ENCODE results near the gene SERTAD3. TPM values are rescaled to one million over a fixed set of nuclear protein-coding genes. Genes with fewer than 3 reads are reported as not detected.
A peak's percentile ranks its signal among the peaks of the same experiment; 100 is the strongest.
"Not testable (repeated sequence)": the region's sequence is repeated elsewhere in the genome, so short reads cannot be mapped to it uniquely, and the experiment has no call there.

The SERTAD3 gene, protein sequence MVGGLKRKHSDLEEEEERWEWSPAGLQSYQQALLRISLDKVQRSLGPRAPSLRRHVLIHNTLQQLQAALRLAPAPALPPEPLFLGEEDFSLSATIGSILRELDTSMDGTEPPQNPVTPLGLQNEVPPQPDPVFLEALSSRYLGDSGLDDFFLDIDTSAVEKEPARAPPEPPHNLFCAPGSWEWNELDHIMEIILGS
- 1 to 10 TPM; 4.4 to 5.3 TPM for total RNA-seq

DNA sequence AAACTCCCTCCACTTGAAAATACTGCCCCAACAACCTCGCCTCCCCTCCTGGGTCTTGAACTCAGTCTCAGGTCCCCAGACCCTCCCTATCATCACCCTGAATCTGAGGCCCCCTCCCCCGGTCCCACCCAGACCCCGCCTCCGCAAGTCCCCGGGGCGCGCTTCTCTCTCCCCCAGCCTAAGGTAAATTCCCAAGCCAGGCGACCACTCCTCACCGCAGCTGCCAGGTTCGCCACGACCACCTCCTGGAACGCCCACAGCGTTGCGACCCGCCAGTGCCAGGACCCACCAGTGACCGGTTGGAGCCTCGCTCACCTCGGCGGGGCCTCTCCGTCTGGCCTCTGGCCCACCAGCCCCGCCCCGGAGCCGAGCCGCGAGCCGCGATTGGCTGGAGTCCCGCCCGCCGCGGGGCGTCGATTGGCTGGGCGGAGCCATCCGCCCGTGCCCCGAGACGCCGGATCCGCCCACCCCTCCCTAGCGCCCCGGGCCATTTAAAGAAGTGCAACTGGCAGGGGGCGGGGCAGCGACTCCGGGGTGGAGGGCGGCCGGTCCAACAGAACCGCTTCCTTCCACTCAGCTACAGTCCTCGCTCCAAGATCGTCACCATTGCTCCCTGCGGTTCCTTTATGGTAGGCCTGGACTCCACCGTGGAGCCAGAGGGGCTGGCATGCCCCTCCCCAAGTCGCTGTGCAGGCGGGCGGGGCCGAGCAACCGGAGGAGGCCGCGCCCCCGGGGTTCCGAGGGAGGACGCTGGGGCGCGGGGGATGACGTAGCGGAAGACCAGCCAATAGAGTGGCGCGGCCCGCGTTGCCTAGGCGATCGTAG lies at the start of gene SERTAD3:
SERTAD3 (minus strand) TSS at position 336 of the 825 bp plus-strand sequence. CDS start 2,255 bp downstream, outside the sequence.
- Mint-ChIP-seq H3K36me3 (peaks cover 2% of the 10 kb centered on the region), H3K9me3 (no peaks in the 10 kb centered on the region), H3K27me3 (no peaks in the 10 kb centered on the region), H3K4me1 (peaks cover 22% of the 10 kb centered on the region), H3K27ac (peak within 1 kb of the TSS; percentile 90), H3K4me3 (peak within 1 kb of the TSS; percentile 94)
- DNase-seq = peak; percentile 99

DNA sequence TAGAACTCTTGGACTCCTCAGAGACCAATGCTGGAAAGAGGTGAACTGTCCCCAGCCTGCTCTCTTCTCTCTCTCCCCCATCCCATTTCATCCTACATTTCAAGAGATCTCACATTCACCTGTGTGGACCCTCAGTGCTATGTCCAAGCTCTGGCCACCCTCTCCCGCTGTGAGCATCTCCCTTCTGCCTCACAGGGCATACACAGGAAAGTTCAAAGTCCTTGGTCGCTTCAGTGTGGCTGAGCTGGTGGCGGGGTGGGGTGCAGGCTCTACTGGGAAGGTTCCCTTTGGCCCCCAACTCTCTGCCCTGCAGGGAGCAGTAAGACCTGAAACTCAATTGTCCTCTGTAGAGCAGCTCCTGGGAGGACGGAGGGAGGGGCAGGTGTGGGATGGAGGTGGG lies 49.6 kb upstream of the SERTAD3 start:
- Mint-ChIP-seq H3K36me3 (peaks cover 1% of the 10 kb centered on the region), H3K4me3 (no peak overlapping the region), H3K27me3 (peaks cover 7% of the 10 kb centered on the region), H3K27ac (no peak overlapping the region), H3K4me1 (no peaks in the 10 kb centered on the region), H3K9me3 (no peaks in the 10 kb centered on the region)
- DNase-seq = no peak

DNA sequence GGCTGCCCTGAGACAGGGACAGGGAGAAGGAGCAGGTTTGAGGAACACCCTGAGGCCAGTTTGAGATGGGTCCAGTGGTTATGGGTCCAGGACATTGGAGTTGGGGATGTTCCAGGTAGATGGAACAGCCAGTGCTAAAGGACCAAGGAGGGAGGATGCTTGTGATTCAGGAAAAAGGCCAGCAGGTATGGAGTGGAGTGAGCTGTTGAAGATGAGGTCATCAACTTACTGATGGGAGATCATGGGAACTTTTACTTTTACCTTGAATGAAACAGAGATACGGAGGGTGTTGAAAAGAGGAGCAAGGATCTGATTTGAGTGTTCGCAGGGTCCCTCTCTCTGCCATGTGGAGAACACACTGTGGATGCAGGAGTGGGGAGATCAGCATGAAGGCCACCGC lies 48.1 kb upstream of the SERTAD3 start:
- Mint-ChIP-seq H3K27me3 (peaks cover 18% of the 10 kb centered on the region), H3K4me1 (peaks cover 4% of the 10 kb centered on the region)

DNA sequence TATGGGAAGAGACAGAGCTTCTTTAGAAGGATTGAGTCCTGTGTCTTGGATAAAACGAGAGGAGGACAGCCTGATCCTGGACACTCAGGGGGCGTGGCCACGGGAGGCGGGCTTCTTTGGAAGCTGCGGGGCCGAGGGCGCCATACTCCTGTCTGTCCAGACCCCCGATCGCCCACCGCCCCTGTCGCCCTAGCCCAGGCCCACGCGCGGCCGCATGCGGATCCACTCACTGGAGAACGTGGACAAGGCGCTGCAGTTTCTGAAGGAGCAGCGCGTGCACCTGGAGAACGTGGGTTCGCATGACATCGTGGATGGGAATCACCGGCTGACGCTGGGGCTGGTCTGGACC lies 45.7 kb upstream of the SERTAD3 start:
- no peaks in the 10 kb centered on the region for H3K36me3 Mint-ChIP-seq
- no peak for DNase-seq
- no peak overlapping the region for H3K27ac Mint-ChIP-seq
- H3K4me1 Mint-ChIP-seq = peaks cover 4% of the 10 kb centered on the region
- H3K27me3 Mint-ChIP-seq = peaks cover 24% of the 10 kb centered on the region
- no peak overlapping the region for H3K4me3 Mint-ChIP-seq
- no peaks in the 10 kb centered on the region for H3K9me3 Mint-ChIP-seq

More for the DNA sequence above, 48.1 kb upstream of the SERTAD3 start:
- Mint-ChIP-seq H3K4me3 (no peak overlapping the region), H3K27ac (no peak overlapping the region), H3K36me3 (no peaks in the 10 kb centered on the region), H3K9me3 (no peaks in the 10 kb centered on the region)
- no peak for DNase-seq

DNA sequence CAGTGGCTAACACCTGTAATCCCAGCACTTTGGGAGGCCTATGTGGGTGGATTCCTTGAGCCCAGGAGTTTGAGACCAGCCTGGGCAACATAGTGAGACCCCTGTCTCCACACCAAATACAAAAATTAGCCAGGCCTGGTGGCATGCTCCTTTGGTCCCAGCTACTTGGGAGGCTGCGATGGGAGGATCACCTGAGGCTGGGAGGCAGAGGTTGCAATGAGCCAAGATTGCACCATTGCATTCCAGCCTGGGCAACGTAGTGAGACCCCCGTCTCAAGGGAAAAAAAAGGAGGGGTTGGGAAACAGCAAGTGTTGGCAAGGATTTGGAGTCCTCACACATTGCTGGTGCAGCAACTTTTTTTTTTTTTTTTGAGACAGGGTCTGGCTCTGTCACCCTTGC lies 41.9 kb upstream of the SERTAD3 start:
- H3K4me1 Mint-ChIP-seq = peaks cover 4% of the 10 kb centered on the region
- no peak overlapping the region for H3K27ac Mint-ChIP-seq
- no peak overlapping the region for H3K4me3 Mint-ChIP-seq
- H3K27me3 Mint-ChIP-seq = peaks cover 25% of the 10 kb centered on the region
- H3K36me3 Mint-ChIP-seq = no peaks in the 10 kb centered on the region
- H3K9me3 Mint-ChIP-seq = no peaks in the 10 kb centered on the region
- no peak for DNase-seq

DNA sequence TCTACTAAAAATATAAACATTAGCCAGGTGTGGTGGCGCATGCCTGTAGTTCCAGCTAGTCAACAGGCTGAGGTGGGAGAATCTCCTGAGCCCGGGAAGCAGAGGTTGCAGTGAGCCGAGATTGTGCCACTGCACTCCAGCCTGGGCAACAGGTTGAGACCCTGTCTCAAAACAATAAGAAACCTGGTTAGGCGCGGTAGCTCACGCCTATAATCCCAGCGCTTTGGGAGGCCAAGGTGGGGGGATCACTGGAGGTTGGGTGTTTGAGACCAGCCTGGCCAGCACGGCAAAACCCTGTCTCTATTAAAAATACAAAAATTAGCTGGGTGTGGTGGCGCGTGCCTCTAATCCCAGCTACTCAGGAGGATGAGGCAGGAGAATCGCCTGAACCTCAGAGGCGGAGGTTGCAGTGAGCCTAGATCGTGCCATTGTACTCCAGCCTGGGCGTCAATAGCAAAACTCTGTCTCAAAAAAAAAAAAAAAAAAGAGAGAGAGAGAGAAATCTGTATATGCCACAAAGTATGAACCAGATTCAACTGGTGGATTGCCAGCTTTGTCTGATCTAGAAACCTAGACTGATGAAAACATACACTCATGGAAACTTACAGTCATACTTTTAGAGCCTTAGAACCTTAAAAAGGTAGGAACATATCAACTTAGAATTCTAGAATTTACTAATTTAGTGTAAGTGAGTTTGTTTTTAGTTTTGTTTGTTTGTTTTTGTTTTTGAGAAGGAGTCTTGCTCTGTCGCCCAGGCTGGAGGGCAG lies 31.9 kb upstream of the SERTAD3 start:
- not testable (repeated sequence) for H3K9me3 Mint-ChIP-seq, H3K4me1 Mint-ChIP-seq, H3K27me3 Mint-ChIP-seq, H3K4me3 Mint-ChIP-seq, H3K36me3 Mint-ChIP-seq, H3K27ac Mint-ChIP-seq, DNase-seq

DNA sequence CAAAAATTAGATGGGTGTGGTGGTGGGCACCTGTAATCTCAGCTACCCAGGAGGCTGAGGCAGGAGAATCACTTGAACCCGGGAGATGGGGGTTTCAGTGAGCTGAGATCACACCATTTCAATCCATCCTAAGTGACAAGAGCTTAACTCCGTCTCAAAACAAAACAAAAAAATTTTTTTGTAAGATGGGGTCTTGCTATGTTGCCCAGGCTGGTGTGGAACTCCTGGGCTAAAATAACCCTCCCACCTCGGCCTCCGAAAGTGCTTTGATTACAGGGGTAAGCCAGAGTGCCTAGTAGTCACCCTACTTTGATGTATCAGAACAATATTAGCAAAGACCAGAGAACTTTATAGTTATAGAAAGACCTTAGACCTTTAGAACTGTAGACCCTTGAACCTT lies 30.6 kb upstream of the SERTAD3 start:
- no peaks in the 10 kb centered on the region for H3K27me3 Mint-ChIP-seq
- no peak for DNase-seq
- H3K36me3 Mint-ChIP-seq = no peaks in the 10 kb centered on the region
- no peaks in the 10 kb centered on the region for H3K4me1 Mint-ChIP-seq
- H3K27ac Mint-ChIP-seq = no peak overlapping the region
- H3K4me3 Mint-ChIP-seq = no peak overlapping the region
- no peaks in the 10 kb centered on the region for H3K9me3 Mint-ChIP-seq

DNA sequence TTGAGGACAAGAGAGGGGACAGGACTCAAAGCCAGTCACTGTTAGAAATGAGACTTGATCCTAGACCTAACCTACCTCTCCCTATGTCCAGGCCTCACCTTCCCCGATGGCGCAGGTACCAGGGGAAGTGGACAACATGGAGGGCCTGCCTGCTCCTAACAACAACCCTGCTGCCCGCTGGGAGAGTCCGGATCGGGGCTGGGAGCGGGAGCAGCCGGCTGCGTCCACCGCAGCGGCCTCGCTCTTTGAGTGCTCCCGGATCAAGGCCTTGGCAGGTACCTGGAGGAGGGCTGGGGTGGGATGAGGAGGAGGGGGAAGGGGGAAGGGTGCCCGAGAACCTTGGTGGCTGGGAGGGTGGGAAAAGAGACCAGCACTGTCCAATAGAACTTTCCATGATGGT lies 28.4 kb upstream of the SERTAD3 start:
- H3K4me3 Mint-ChIP-seq = no peak overlapping the region

DNA sequence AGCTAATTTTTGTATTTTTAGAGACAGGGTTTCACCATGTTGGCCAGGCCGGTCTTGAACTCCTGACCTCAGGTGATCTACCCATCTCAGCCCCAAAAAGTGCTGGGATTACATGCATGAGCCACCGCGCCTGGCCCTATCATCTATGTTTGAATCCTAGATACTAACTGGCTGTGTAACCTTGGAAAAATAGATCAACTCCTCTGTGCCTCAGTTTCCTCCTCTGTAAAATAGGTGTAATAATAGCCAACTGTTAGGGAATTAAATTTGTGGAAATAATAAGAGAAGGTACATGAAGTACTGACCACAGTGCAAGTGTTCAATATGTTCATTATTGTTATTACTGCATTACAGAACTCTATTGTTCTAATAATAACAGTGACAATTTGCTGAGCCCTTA lies 27.0 kb upstream of the SERTAD3 start:
- no peaks in the 10 kb centered on the region for H3K36me3 Mint-ChIP-seq
- peaks cover 10% of the 10 kb centered on the region for H3K27me3 Mint-ChIP-seq
- no peaks in the 10 kb centered on the region for H3K9me3 Mint-ChIP-seq
- H3K4me1 Mint-ChIP-seq = peaks cover 6% of the 10 kb centered on the region
- DNase-seq = no peak
- no peak overlapping the region for H3K4me3 Mint-ChIP-seq
- H3K27ac Mint-ChIP-seq = no peak overlapping the region

More for the DNA sequence above, 28.4 kb upstream of the SERTAD3 start:
- Mint-ChIP-seq H3K36me3 (no peaks in the 10 kb centered on the region), H3K9me3 (no peaks in the 10 kb centered on the region), H3K4me1 (no peaks in the 10 kb centered on the region), H3K27me3 (peaks cover 4% of the 10 kb centered on the region), H3K27ac (no peak overlapping the region)
- no peak for DNase-seq

DNA sequence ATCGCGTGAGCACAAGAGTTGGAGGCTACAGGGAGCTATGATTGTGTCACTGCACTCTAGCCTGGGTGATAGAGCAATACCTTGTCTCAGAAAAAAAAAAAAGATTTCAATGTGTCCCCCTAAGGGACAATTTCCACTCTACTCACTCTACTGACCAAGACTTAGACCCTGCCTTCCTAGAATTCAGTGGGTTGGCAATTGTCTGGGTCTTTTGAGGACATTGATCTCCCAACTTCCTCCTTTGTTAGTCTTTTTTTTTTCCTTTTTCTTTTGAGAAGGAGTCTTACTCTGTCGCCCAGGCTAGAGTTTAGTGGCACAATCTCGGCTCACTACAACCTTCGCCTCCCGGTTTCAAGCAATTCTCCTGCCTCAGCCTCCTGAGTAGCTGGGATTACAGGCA lies 24.9 kb upstream of the SERTAD3 start:
- Mint-ChIP-seq H3K4me3 (no peak overlapping the region), H3K27ac (no peak overlapping the region), H3K9me3 (no peaks in the 10 kb centered on the region), H3K36me3 (no peaks in the 10 kb centered on the region), H3K27me3 (peaks cover 10% of the 10 kb centered on the region), H3K4me1 (peaks cover 20% of the 10 kb centered on the region)
- DNase-seq = no peak

DNA sequence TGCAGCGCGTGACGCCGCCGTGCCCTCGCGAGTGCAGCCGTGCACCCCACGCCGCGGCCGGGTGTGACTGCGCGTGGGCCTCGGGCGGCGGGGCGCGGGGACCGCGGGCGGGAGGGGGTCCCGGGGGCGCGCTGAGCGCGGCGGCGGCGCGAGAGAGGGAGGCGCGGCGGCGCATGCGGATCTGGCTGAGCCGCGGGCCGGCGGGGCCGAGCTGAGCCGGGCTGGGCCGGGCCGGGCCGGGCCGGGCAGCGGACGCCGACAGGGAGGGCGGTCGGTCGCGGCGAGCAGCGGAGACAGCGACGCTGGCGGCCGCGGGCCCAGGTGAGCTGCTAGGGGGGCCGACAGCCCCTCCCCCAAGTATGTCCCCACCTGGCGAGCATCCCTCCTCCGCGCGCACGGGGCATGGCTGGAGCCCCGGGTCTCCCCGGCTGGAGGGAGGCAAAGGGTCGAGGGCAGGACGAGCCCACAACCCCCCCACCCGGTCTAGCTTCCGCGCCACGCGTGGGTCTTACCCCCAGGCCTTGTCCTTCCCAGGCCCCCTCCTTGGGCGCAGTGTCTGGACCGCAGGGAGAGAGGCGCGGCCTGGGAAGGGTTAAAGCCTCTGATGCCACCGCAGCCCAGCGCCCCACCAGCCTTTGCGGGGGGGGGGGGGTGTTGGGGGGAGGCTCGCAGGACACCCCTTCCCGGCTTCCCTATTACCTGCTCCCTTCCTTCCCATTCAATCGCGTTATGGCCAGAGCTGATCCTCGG lies 23.0 kb upstream of the SERTAD3 start, which contains the start of gene SPTBN4:
SPTBN4 (plus strand) TSS at position 17 of the 750 bp plus-strand sequence. CDS start 5,621 bp downstream, outside the sequence.
- Mint-ChIP-seq H3K27me3 (peaks cover 10% of the 10 kb centered on the region), H3K27ac (peak within 1 kb of the TSS; percentile 83), H3K36me3 (no peaks in the 10 kb centered on the region), H3K9me3 (no peaks in the 10 kb centered on the region), H3K4me3 (peak within 1 kb of the TSS; percentile 83), H3K4me1 (peaks cover 20% of the 10 kb centered on the region)
- DNase-seq = peak; percentile 19

DNA sequence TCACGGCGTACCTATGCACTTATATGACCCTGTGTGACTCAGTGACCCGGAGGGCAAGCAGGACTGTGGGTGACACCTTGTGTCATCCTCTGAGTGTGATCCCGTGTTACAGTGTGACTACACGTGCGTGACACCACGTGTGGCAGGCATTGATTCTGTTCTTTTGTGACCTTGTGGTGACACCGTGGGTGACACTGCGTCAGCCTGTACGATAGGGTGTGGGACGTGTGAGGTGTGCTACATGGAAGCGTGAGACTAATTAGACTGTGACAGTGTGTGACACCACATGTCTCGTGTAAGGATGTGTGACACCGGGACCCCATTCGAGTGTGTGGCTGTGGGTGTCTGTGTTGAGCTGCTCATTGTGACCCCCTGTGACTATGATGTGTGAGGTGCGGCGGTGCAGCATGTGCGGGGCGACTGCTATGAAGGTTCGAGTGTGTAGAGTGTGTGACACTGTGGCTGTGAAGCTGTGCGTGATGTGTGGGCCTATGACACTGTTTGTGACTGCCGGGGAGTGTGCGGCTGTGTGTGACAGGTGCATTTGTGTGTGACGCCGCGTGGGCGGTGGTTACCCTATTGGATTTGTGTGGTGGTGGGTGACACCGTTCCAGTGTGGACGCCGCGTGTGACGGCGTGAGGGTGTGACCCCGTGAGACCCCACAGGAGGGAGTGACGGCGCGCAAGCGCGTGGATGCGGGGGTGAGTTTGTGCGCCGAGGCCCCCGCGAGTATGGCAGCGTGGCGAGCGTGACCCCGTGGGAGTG lies 22.3 kb upstream of the SERTAD3 start:
- Mint-ChIP-seq H3K27ac (peak overlapping the region; percentile 83), H3K36me3 (no peaks in the 10 kb centered on the region), H3K9me3 (no peaks in the 10 kb centered on the region), H3K4me3 (peak overlapping the region; percentile 83), H3K4me1 (peaks cover 20% of the 10 kb centered on the region), H3K27me3 (peaks cover 10% of the 10 kb centered on the region)
- DNase-seq = peak; percentile 74

DNA sequence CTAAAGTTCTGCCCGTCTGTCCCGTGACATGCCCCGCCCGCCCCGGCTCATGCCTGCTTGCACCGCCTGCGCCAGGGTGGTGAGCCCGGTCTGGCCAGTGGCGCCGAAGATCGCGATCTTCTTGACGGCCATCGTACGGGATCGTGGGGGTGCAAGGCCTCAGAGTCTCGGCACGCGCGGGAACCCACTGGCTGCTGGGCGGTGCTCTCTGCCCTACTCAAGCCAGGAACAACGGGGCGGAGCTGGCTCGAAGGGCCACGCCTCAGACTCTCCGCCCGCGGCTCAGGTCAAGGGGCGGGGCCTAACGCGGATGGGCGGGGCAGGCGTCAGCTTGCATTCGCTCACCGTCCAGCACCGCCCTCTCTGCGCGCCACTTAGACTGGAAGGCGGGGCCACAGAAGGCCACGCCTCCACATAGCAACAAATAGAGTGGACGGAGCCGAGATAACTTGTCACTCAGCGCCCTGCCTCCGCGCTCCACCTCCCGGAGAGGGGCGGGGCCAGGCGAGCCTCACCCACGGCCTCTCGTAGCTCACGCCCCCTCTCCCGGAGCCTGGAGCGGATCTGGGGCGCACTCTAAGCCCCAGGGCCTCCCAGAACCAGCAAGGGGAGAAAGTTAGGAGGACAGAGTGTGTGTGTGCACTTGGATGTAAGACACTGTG lies 21.6 kb upstream of the SERTAD3 start, which contains the start of gene BLVRB:
BLVRB (minus strand) TSS at position 189 of the 662 bp plus-strand sequence; CDS start at position 132, 57 bp downstream.
- Mint-ChIP-seq H3K27ac (peak within 1 kb of the TSS; percentile 83), H3K4me1 (peaks cover 20% of the 10 kb centered on the region), H3K4me3 (peak within 1 kb of the TSS; percentile 83), H3K36me3 (no peaks in the 10 kb centered on the region), H3K9me3 (no peaks in the 10 kb centered on the region), H3K27me3 (peaks cover 10% of the 10 kb centered on the region)
- peak; percentile 99 for DNase-seq

Measured in activated naive CD8-positive, alpha-beta T cell treated with anti-CD3 and anti-CD28 coated beads for 36 hours (primary cell).